Activated T-helper 17 cell treated with anti-CD3 and anti-CD28 coated beads, Interleukin-2, amount 50 U/mL, for 72 hours (primary cell): ENCODE results near the gene ARF6. TPM values are rescaled to one million over a fixed set of nuclear protein-coding genes. Genes with fewer than 3 reads are reported as not detected.
A peak's percentile ranks its signal among the peaks of the same experiment; 100 is the strongest.
"Not testable (repeated sequence)": the region's sequence is repeated elsewhere in the genome, so short reads cannot be mapped to it uniquely, and the experiment has no call there.

ENCODE experiments used
- ATAC-seq: fragments of 150-1000 bp; cut with Tn5 transposase; replicated peaks from 2 replicates; pipeline ENCODE4 v1.10.0; 2021; ENCODE audit warnings: mild to moderate bottlenecking, moderate library complexity
- H3K27ac Mint-ChIP-seq: one replicate; pipeline ENCODE4 v1.8.0; 2022; ENCODE audit warnings: mixed read lengths
- H3K27me3 Mint-ChIP-seq: one replicate; pipeline ENCODE4 v1.8.0; 2022; ENCODE audit warnings: mixed read lengths
- H3K36me3 Mint-ChIP-seq: one replicate; pipeline ENCODE4 v1.8.0; 2022; ENCODE audit warnings: low read depth, mild to moderate bottlenecking, mixed read lengths
- H3K4me1 Mint-ChIP-seq: one replicate; pipeline ENCODE4 v1.8.0; 2022; ENCODE audit warnings: mixed read lengths
- H3K4me3 Mint-ChIP-seq: one replicate; pipeline ENCODE4 v1.8.0; 2022; ENCODE audit warnings: mild to moderate bottlenecking, mixed read lengths
- H3K9me3 Mint-ChIP-seq: one replicate; pipeline ENCODE4 v1.8.0; 2022; ENCODE audit warnings: mixed read lengths
- total RNA-seq, 2 donors: library from RNA; stranded (reverse); gene quantifications; one replicate each; pipeline ENCODE4 v1.2.3, GENCODE V29; 2022

Gene ARF6
- total RNA-seq, 2 donors from 2014 or later: 161 to 163 TPM

GRCh38 chr14:49892301-49892635 lies 614 bp upstream of the ARF6 start:
- peak overlapping the region; percentile 100 for H3K27ac Mint-ChIP-seq
- H3K4me1 Mint-ChIP-seq: peaks cover 7% of the 10 kb centered on the region
- no peaks in the 10 kb centered on the region for H3K9me3 Mint-ChIP-seq
- H3K36me3 Mint-ChIP-seq: peaks cover 69% of the 10 kb centered on the region
- H3K4me3 Mint-ChIP-seq: peak overlapping the region; percentile 91
- peak; percentile 10 for ATAC-seq
- H3K27me3 Mint-ChIP-seq: no peaks in the 10 kb centered on the region

DNA sequence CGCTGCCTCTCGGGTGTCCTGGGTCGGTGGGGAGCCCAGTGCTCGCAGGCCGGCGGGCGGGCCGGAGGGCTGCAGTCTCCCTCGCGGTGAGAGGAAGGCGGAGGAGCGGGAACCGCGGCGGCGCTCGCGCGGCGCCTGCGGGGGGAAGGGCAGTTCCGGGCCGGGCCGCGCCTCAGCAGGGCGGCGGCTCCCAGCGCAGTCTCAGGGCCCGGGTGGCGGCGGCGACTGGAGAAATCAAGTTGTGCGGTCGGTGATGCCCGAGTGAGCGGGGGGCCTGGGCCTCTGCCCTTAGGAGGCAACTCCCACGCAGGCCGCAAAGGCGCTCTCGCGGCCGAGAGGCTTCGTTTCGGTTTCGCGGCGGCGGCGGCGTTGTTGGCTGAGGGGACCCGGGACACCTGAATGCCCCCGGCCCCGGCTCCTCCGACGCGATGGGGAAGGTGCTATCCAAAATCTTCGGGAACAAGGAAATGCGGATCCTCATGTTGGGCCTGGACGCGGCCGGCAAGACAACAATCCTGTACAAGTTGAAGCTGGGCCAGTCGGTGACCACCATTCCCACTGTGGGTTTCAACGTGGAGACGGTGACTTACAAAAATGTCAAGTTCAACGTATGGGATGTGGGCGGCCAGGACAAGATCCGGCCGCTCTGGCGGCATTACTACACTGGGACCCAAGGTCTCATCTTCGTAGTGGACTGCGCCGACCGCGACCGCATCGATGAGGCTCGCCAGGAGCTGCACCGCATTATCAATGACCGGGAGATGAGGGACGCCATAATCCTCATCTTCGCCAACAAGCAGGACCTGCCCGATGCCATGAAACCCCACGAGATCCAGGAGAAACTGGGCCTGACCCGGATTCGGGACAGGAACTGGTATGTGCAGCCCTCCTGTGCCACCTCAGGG lies 679 bp downstream of the ARF6 start:
- ATAC-seq: peak; percentile 59
- peak overlapping the region; percentile 100 for H3K27ac Mint-ChIP-seq
- peaks cover 15% of the 10 kb centered on the region for H3K4me1 Mint-ChIP-seq
- H3K9me3 Mint-ChIP-seq: no peaks in the 10 kb centered on the region
- peaks cover 81% of the 10 kb centered on the region for H3K36me3 Mint-ChIP-seq
- no peaks in the 10 kb centered on the region for H3K27me3 Mint-ChIP-seq
- peak overlapping the region; percentile 91 for H3K4me3 Mint-ChIP-seq

DNA sequence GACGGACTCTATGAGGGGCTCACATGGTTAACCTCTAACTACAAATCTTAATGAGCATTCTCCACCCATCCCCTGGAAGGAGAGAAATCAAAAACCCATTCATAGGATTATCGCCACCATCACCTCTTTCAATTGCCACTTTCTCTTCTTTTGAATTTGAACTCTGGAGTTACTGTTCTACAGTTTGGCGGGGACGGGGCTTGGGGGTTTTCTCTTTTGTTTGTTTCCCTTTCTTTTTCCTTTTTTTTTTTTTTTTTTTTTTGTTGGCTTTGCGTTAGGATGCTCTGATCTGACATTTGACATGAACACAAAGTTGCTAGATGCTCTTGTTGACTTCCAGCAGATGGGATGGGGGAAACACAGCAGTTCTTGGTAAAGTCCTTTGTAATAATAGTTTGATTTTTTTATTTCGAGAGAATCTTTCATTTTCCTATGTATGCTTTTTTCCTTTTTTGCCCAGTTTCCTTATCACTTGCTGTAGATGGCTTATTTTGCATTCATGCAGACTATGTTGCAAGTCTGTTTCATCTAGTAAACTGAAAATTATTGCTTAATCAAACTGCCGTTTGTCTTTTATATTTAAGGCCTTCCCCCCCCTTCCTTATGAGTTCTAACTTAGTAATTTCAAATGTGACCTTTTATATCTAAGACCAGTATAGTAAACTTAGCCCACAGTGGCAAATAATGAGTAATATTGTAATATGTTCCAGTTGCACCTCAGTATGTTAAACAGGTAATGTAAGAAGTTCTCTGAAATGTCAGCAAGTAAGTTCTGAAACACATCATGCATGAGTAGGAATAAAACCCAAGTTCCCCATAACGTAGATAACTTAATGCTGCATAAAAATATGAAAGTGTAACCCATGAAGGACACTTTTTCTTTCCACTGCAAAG lies 1.6 kb downstream of the ARF6 start:
- H3K4me1 Mint-ChIP-seq: peaks cover 17% of the 10 kb centered on the region
- H3K36me3 Mint-ChIP-seq: peaks cover 90% of the 10 kb centered on the region
- H3K4me3 Mint-ChIP-seq: peak overlapping the region; percentile 91
- peak overlapping the region; percentile 100 for H3K27ac Mint-ChIP-seq
- peak; percentile 30 for ATAC-seq
- not testable (repeated sequence) for H3K9me3 Mint-ChIP-seq, H3K27me3 Mint-ChIP-seq

- Mint-ChIP-seq H3K36me3 (peaks cover 97% of the 10 kb centered on the region), H3K9me3 (no peaks in the 10 kb centered on the region), H3K27ac (peak overlapping the region; percentile 100), H3K4me3 (peak overlapping the region; percentile 91), H3K4me1 (peaks cover 17% of the 10 kb centered on the region), H3K27me3 (no peaks in the 10 kb centered on the region)
- ATAC-seq: peak; percentile 17
Observed at GRCh38 chr14:49895480-49895879, 2.6 kb downstream of the ARF6 start.

- not testable (repeated sequence) for H3K27me3 Mint-ChIP-seq, ATAC-seq, H3K9me3 Mint-ChIP-seq
- Mint-ChIP-seq H3K36me3 (peaks cover 90% of the 10 kb centered on the region), H3K4me3 (peak overlapping the region; percentile 91), H3K27ac (peak overlapping the region; percentile 100), H3K4me1 (peaks cover 17% of the 10 kb centered on the region)
Observed at GRCh38 chr14:49896272-49896671, 3.4 kb downstream of the ARF6 start.

DNA sequence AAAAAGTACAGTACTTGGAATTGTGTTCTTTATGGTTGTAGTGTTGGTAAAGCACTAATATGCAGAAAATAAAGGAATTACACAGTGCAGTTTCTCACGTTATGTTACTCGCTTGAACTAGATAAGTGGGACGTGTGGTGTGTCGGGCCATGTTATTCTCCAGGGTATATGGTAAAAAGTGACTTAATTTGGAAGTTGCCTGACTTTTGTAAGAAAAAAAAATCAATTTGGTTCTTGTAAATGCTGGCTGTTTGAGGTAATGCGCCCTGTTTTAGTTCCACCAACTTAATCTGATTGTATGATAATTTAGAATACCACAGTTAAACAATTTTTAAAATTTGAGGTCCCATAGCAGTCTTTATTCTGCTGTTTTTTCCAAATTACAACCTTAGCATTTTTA lies 4.1 kb downstream of the ARF6 start:
- H3K27ac Mint-ChIP-seq: peak overlapping the region; percentile 100
- peak overlapping the region; percentile 91 for H3K4me3 Mint-ChIP-seq
- peaks cover 17% of the 10 kb centered on the region for H3K4me1 Mint-ChIP-seq
- peaks cover 83% of the 10 kb centered on the region for H3K36me3 Mint-ChIP-seq
- H3K9me3 Mint-ChIP-seq: no peaks in the 10 kb centered on the region
- ATAC-seq: no peak
- H3K27me3 Mint-ChIP-seq: no peaks in the 10 kb centered on the region

- H3K4me1 Mint-ChIP-seq: peaks cover 22% of the 10 kb centered on the region
- H3K9me3 Mint-ChIP-seq: no peaks in the 10 kb centered on the region
- peak overlapping the region; percentile 100 for H3K27ac Mint-ChIP-seq
Observed at GRCh38 chr14:49897414-49897813, 4.5 kb downstream of the ARF6 start.

DNA sequence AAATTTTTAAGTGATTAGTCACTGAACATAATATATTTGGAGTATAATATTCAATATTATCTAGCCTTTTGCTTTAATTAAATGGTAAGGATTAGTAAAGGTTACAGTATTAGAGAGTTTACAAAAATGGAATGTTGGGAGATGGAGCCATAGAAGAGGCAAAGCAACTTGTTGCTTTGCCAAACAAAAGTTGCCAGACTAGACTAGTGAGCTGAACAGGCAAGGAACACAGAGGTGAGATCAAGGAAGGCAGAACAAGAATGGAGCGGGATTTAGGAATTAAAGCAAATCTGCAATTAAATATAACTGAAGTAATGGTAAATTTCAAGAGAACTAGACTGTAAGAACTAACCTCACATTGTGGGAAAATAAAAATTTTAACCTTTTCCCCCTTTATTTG lies 5.1 kb downstream of the ARF6 start:
- no peaks in the 10 kb centered on the region for H3K9me3 Mint-ChIP-seq
- ATAC-seq: no peak

More at GRCh38 chr14:49897414-49897813, 4.5 kb downstream of the ARF6 start:
- Mint-ChIP-seq H3K36me3 (peaks cover 83% of the 10 kb centered on the region), H3K4me3 (peak overlapping the region; percentile 91), H3K27me3 (no peaks in the 10 kb centered on the region)
- ATAC-seq: no peak

DNA sequence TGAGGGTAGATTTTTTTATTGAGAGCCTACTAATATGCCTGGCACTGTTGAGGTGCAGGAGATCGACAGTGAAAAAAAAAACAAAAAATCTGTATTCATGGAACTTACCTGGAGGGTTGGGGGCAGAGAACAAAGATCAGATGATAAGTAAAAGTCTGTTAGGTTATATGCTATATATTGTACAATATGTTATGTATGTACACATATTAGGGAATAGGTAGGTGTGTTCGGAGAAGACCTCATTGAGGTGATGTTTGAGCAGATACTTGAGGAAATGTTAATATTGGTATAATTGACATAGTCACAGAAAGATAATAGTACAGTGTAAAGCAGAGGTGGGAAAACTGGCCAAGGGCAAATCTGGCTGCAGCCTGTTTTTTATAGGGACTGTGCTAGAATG lies 5.6 kb downstream of the ARF6 start:
- Mint-ChIP-seq H3K36me3 (peaks cover 80% of the 10 kb centered on the region), H3K27ac (peak overlapping the region; percentile 100), H3K27me3 (no peaks in the 10 kb centered on the region), H3K9me3 (no peaks in the 10 kb centered on the region), H3K4me1 (peaks cover 22% of the 10 kb centered on the region), H3K4me3 (peak overlapping the region; percentile 91)
- no peak for ATAC-seq

More for the DNA sequence above, 5.1 kb downstream of the ARF6 start:
- Mint-ChIP-seq H3K4me1 (peaks cover 22% of the 10 kb centered on the region), H3K4me3 (peak overlapping the region; percentile 91), H3K27ac (peak overlapping the region; percentile 100), H3K36me3 (peaks cover 82% of the 10 kb centered on the region), H3K27me3 (no peaks in the 10 kb centered on the region)

GRCh38 chr14:49900973-49901372 lies 8.1 kb downstream of the ARF6 start:
- H3K27me3 Mint-ChIP-seq: no peaks in the 10 kb centered on the region
- H3K27ac Mint-ChIP-seq: peak overlapping the region; percentile 100
- H3K4me1 Mint-ChIP-seq: peaks cover 16% of the 10 kb centered on the region
- peak; percentile 13 for ATAC-seq
- H3K9me3 Mint-ChIP-seq: no peaks in the 10 kb centered on the region
- peak overlapping the region; percentile 91 for H3K4me3 Mint-ChIP-seq
- peaks cover 61% of the 10 kb centered on the region for H3K36me3 Mint-ChIP-seq

DNA sequence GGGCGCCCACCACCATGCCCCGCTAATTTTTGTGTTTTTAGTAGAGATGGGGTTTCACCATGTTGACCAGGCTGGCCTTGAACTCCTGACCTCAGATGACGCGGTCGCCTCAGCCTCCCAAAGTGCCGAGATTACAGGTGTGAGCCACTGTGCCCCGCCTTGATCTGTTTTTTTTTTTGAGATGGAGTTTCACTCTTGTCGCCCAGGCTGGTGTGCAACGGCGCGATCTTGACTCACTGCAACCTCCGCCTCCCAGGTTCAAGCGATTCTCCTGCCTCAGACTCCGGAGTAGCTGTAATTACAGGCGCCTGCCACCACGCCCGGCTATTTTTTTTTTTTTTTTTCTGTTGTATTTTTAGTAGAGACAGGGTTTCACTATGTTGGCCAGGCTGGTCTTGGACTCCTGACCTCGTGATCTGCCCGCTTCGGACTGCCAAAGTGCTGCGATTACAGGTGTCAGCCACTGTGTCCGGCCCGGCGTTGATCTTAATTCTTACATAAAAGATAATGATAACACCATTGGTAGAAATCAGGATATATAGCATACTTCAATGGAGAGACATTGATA lies 9.9 kb downstream of the ARF6 start:
- Mint-ChIP-seq H3K4me1 (peaks cover 26% of the 10 kb centered on the region), H3K27ac (peak overlapping the region; percentile 33), H3K36me3 (peaks cover 53% of the 10 kb centered on the region)
- H3K27me3 Mint-ChIP-seq, H3K4me3 Mint-ChIP-seq, H3K9me3 Mint-ChIP-seq: not testable (repeated sequence)
- peak; percentile 10 for ATAC-seq

DNA sequence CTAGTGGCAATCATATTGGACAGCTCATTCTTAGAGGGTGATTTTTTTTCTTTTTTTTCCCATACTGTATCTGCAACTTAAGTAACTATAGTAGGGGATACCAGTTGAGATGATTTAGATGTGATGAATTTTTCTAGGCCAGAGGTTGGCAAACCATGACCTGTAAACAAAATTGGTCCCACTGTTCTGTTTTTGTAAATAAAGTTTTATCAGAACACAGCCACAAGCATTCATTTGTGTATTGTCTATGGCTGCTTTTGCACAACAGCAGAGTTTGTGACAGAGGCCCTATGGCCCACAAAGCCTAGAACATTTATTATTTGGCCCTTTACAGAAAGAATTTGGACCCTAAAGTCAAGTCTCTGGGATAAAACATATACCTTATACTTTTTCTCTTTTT lies 11.4 kb downstream of the ARF6 start:
- peaks cover 17% of the 10 kb centered on the region for H3K4me1 Mint-ChIP-seq
- no peak overlapping the region for H3K4me3 Mint-ChIP-seq
- ATAC-seq: no peak
- H3K36me3 Mint-ChIP-seq: peaks cover 39% of the 10 kb centered on the region
- no peaks in the 10 kb centered on the region for H3K9me3 Mint-ChIP-seq
- no peaks in the 10 kb centered on the region for H3K27me3 Mint-ChIP-seq
- no peak overlapping the region for H3K27ac Mint-ChIP-seq

- no peak for ATAC-seq
- Mint-ChIP-seq H3K4me1 (peaks cover 21% of the 10 kb centered on the region), H3K36me3 (peaks cover 44% of the 10 kb centered on the region), H3K4me3 (no peak overlapping the region), H3K27ac (no peak overlapping the region), H3K27me3 (no peaks in the 10 kb centered on the region), H3K9me3 (no peaks in the 10 kb centered on the region)
Observed at GRCh38 chr14:49905989-49906388, 13.1 kb downstream of the ARF6 start.

DNA sequence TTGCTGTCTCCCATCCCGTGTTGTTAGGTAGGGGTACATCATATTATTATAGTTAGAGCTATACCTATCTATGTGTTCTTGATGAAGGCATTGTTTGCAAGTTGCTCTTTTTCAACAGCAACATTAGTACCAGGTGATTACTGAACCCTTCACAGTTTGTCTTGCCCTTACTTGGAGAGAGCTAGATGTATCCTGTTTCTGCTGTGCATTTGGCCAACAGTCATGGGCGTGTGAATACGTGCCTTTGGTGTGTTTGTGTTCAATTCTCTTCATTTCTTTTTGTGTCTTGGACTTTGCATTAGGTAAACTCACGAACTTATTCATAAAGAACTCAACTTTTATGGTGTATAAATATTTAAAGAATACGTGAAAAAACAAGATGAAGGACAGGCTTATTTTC lies 14.3 kb downstream of the ARF6 start:
- H3K4me1 Mint-ChIP-seq: peaks cover 26% of the 10 kb centered on the region
- H3K36me3 Mint-ChIP-seq: peaks cover 47% of the 10 kb centered on the region
- no peak for ATAC-seq
- H3K27ac Mint-ChIP-seq: peak overlapping the region; percentile 72
- H3K4me3 Mint-ChIP-seq: peak overlapping the region; percentile 59
- no peaks in the 10 kb centered on the region for H3K27me3 Mint-ChIP-seq
- no peaks in the 10 kb centered on the region for H3K9me3 Mint-ChIP-seq
